ENCODE measurements around the gene PLD6.
"Not testable (repeated sequence)": the region's sequence is repeated elsewhere in the genome, so short reads cannot be mapped to it uniquely, and the experiment has no call there.

The PLD6 gene

GRCh38 chr17:17201907-17202306 is 4.2 kb downstream of the PLD6 start:
- no peak for DNase-seq (ENCODE audit: low read depth)
- H3K4me3 ChIP-seq (ENCODE audit: low read depth, low read length): no peak overlapping the region
- TF ChIP-seq MYC (IDR thresholded peaks at IDR 0.05; ENCODE audit: low read depth, low read length): no peak
- TF ChIP-seq, protein P1, sequence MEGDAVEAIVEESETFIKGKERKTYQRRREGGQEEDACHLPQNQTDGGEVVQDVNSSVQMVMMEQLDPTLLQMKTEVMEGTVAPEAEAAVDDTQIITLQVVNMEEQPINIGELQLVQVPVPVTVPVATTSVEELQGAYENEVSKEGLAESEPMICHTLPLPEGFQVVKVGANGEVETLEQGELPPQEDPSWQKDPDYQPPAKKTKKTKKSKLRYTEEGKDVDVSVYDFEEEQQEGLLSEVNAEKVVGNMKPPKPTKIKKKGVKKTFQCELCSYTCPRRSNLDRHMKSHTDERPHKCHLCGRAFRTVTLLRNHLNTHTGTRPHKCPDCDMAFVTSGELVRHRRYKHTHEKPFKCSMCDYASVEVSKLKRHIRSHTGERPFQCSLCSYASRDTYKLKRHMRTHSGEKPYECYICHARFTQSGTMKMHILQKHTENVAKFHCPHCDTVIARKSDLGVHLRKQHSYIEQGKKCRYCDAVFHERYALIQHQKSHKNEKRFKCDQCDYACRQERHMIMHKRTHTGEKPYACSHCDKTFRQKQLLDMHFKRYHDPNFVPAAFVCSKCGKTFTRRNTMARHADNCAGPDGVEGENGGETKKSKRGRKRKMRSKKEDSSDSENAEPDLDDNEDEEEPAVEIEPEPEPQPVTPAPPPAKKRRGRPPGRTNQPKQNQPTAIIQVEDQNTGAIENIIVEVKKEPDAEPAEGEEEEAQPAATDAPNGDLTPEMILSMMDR (IDR thresholded peaks at IDR 0.05; ENCODE audit: low read depth, low read length): no peak
- no peak for TF ChIP-seq MAX (IDR thresholded peaks at IDR 0.05; ENCODE audit: low read depth, low read length)
- TF ChIP-seq POLR2A (IDR thresholded peaks at IDR 0.05; ENCODE audit: extremely low read depth, insufficient read length): no peak

DNA sequence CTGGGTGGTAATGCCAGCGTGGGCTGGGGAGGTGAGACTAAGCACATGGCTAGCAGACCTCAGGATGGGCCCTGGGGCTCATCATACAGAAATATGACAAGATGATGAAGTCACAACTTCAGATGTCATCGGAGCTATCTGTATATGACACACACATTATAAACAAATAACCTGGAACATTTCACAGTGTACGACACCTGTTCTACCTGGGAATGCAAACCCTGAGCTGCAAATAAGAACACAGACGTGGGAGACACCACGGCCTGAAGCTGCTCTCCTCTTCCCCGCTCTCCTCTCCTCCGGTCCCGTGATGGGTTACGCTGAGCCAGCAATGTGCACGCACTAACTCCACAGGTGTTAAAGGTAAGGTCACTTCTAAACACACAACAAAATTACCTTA is 4.9 kb downstream of the PLD6 start:
- no peak for TF ChIP-seq POLR2A (IDR thresholded peaks at IDR 0.05; ENCODE audit: extremely low read depth, insufficient read length)
- TF ChIP-seq, protein P1 (IDR thresholded peaks at IDR 0.05; ENCODE audit: low read depth, low read length): no peak
- H3K4me3 ChIP-seq (ENCODE audit: low read depth, low read length): no peak overlapping the region
- DNase-seq (ENCODE audit: low read depth): no peak

GRCh38 chr17:17200831-17201230 is 5.3 kb downstream of the PLD6 start:
- no peak for DNase-seq (ENCODE audit: low read depth)
- no peak for TF ChIP-seq MYC (IDR thresholded peaks at IDR 0.05; ENCODE audit: low read depth, low read length)
- no peak overlapping the region for H3K4me3 ChIP-seq (ENCODE audit: low read depth, low read length)

DNA sequence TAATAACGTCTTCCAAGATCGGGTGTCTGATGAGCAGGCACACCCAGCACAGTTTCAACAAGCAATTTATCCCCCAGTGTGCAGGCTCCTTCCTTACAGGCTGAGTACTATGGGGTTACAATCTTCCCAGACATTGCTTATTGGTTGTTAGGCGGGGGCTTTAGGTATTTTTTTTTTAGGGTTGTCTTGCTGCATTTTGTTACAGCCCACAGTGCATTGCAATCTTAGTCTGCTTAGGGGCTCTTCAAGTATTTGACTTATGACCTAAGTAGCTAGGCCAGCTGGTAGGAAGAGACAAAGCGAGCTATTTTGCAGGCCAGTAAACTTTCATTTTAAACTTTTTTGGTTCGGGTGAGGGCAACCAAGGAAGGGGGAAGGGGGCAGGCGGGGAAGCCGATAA is 5.8 kb downstream of the PLD6 start:
- no peak overlapping the region for H3K4me3 ChIP-seq (ENCODE audit: low read depth, low read length)
- TF ChIP-seq, protein P1 (IDR thresholded peaks at IDR 0.05; ENCODE audit: low read depth, low read length): no peak
- no peak for TF ChIP-seq POLR2A (IDR thresholded peaks at IDR 0.05; ENCODE audit: extremely low read depth, insufficient read length)
- DNase-seq (ENCODE audit: low read depth): no peak

- TF ChIP-seq MAX (IDR thresholded peaks at IDR 0.05; ENCODE audit: low read depth, low read length) (no peak), POLR2A (IDR thresholded peaks at IDR 0.05; ENCODE audit: extremely low read depth, insufficient read length) (no peak), MYC (IDR thresholded peaks at IDR 0.05; ENCODE audit: low read depth, low read length) (no peak)
- TF ChIP-seq, protein P1 (IDR thresholded peaks at IDR 0.05; ENCODE audit: low read depth, low read length): no peak
- DNase-seq (ENCODE audit: low read depth): no peak
- H3K4me3 ChIP-seq (ENCODE audit: low read depth, low read length): no peak overlapping the region
Measured at GRCh38 chr17:17198281-17198680, 7.9 kb downstream of the PLD6 start.

GRCh38 chr17:17196776-17197175 is 9.4 kb downstream of the PLD6 start:
- DNase-seq (ENCODE audit: low read depth): no peak
- no peak overlapping the region for H3K4me3 ChIP-seq (ENCODE audit: low read depth, low read length)
- TF ChIP-seq POLR2A (IDR thresholded peaks at IDR 0.05; ENCODE audit: extremely low read depth, insufficient read length): no peak
- no peak for TF ChIP-seq MAX (IDR thresholded peaks at IDR 0.05; ENCODE audit: low read depth, low read length)
- TF ChIP-seq, protein P1 (IDR thresholded peaks at IDR 0.05; ENCODE audit: low read depth, low read length): no peak
- TF ChIP-seq MYC (IDR thresholded peaks at IDR 0.05; ENCODE audit: low read depth, low read length): no peak

- not testable (repeated sequence) for H3K4me3 ChIP-seq (ENCODE audit: low read depth, low read length); DNase-seq (ENCODE audit: low read depth)
Measured at GRCh38 chr17:17195466-17195865, 10.7 kb downstream of the PLD6 start.
